HG03159 (cell line): Measurements from ENCODE around the gene KRTAP9-1.
"Not testable (repeated sequence)": the region's sequence is repeated elsewhere in the genome, so short reads cannot be mapped to it uniquely, and the experiment has no call there.

Experiments used
- ATAC-seq: cut with Tn5 transposase; IDR thresholded peaks from one replicate; pipeline ENCODE4 v1.9.1; 2021; ENCODE audit warnings: mild to moderate bottlenecking, moderate library complexity; ENCODE audit not compliant: unreplicated experiment

KRTAP9-1 gene, protein sequence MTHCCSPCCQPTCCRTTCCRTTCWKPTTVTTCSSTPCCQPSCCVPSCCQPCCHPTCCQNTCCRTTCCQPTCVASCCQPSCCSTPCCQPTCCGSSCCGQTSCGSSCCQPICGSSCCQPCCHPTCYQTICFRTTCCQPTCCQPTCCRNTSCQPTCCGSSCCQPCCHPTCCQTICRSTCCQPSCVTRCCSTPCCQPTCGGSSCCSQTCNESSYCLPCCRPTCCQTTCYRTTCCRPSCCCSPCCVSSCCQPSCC

DNA sequence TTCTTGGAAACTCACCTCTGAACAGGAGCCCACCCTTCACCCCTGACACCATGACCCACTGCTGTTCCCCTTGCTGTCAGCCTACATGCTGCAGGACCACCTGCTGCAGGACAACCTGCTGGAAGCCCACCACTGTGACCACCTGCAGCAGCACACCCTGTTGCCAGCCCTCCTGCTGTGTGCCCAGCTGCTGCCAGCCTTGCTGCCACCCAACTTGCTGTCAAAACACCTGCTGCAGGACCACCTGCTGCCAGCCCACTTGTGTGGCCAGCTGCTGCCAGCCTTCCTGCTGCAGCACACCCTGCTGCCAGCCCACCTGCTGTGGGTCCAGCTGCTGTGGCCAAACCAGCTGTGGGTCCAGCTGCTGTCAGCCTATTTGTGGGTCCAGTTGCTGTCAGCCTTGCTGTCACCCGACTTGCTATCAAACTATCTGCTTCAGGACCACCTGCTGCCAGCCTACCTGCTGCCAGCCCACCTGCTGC lies at the start of gene KRTAP9-1:
KRTAP9-1 (plus strand) TSS at position 51 of the 482 bp plus-strand sequence; CDS start at position 51, 0 bp downstream.
- not testable (repeated sequence) for ATAC-seq

DNA sequence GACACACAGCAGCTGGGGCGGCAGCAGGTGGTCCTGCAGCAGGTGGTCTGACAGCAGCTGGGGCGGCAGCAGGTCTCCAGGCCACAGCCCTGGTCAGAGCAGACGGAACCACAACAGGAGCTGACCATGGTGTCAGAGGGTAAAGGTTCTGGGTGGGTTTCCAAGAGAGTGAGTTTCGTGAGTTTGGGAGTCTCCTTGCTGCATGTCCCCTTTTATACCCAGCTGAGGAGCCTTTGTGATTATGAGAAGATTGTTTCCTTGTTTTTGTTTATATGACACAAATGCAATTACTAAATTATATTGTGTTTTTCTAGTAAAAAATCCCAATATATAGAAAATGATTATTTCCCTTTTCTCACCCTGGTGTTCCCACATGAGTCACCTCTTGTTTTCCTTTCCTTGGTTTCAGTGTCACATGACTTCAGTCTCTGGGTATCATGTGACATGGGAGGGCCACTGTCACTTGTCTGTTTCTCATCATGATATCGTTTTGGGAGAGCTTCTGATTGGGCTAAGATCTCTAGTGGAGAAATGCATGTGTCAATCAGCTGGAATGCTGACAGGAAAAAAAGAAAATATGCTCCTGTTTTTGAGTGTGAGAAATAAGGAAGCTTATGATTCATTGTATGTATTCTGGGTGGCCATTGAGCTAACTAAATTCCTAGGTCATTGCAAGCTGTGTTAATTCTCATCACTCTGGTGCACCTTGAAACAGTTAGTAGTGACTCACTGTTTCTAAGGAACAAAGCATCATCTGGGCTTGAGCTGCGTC lies 49.1 kb upstream of the KRTAP9-1 start, which contains the start of gene KRTAP4-6:
KRTAP4-6 (minus strand) TSS at position 185 of the 772 bp plus-strand sequence; CDS start at position 128, 57 bp downstream.
- ATAC-seq: no peak

DNA sequence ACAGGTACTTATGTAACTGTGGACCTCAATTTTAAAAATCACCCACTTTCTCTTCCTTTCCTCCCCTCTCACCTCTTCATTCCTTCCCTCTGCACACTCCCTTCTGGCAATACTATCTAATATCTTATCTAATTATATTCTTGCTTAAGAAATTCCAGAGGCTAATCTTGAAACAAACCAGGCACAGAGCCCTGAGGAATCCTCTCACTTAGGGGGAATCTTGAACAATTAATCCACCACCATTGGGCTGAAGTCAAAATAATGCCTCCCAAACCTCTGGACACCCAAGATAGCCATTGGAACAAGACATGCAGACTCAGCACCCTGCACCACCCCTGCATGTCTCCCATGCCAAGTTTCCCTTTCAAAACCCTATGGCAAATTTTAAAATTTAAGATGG lies 48.3 kb upstream of the KRTAP9-1 start:
- ATAC-seq: no peak

DNA sequence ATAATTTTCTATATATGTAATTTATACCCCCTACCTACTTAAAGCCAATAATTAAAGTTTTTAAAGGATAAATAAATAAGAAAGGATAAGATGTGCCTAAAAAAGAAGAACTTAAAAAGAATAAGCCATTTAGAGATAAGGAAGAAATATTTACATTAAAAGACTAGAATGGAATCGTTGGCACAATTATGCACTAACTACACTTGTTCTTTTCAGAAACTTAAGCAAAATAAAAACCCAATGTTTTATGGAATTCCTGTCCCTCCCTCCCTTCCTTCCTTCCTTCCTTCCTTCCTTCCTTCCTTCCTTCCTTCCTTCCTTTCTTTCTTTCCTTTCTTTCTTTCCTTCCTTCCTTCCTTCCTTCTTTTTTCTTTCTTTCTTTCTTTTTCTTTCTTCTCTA lies 44.8 kb upstream of the KRTAP9-1 start:
- no peak for ATAC-seq

DNA sequence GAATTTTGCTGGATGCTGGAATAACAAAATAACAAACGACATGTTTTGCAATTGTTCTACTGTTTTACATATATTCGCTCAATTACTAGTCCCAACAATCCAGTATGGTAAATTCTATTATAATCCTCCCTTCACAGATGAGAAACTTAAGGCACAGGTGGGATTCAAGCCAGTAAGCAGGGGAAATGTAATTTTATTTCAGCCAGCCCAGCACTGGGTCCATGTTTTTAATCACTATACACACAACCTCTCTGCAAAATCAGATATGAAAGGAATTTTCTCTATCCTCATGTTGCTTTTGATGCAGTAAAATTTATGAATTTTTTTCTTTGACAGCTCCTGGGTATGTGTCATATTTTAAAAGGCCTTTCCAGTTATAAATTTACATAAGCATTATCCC lies 44.4 kb upstream of the KRTAP9-1 start:
- no peak for ATAC-seq

DNA sequence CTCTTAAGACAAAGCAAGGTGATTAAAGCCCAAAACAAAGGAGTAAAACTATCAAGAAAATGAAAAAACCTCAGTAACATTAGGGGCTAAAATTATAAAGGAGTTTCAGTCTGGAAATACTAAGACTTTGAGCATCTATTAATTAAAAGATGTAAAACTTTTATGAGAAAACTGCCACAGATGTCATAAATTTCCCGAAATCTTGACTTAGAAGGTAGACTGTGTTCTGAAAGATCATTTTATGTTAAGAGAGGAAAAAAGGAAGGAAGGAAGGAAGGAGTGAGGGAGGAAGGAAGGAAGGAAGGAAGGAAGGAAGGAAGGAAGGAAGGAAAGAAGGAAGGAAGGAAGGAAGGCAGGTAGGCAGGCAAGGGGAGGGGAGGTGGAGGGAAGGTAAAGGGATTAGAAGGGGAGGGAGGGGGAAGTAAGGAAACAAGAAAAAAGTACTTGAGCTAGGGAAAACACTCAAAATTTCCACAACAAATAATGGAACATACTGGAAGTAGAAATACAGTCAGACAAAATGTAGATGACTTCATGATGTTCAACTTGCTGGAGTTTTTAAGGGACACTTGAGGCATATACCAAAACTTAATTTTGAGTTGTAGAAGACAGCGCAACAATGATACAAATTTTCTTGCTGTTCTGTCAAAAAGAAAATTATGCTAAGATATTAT lies 42.0 kb upstream of the KRTAP9-1 start:
- no peak for ATAC-seq

DNA sequence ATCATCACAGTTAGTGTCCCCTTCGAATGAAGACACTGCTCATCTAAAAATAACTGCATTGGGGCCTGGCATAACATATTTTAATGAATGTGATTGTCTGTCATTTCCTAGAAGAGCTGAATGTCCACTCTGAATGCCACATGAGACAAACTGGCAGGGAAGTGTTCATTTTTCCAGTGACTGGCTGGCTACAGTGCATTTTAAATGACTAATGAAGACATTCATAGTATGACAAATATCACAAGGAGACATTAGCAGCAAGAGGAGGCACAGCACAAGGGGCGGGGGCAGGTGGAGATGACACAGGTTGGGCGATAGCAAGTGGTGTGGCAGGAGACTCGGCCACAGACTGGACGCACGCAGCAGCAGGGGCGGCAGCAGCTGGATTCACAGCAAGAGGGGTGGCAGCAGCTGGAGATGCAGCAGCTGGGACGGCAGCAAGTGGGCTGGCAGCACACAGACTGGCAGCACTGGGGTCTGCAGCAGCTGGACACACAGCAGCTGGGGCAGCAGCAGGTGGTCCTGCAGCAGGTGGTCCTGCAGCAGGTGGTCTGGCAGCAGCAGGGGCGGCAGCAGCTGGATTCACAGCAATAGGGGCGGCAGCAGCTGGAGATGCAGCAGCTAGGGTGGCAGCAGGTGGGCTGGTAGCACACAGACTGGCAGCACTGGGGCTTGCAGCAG lies 40.6 kb upstream of the KRTAP9-1 start:
- ATAC-seq: not testable (repeated sequence)

DNA sequence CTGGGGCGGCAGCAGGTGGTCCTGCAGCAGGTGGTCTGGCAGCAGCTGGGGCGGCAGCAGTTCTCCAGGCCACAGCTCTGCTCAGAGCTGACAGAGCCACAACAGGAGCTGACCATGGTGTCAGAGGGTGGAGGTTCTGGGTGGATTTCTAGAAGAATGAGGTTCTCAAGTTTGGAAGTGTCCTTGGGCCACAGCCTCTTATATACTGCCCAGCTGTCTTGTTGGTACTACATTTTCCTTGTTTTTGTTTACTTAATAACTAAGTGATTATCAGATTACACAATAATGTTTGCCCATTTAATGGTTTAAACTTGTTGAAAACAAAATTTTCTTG lies 40.1 kb upstream of the KRTAP9-1 start, which contains the start of gene KRTAP4-5:
KRTAP4-5 (minus strand) TSS at position 174 of the 334 bp plus-strand sequence; CDS start at position 116, 58 bp downstream.
- ATAC-seq: no peak

DNA sequence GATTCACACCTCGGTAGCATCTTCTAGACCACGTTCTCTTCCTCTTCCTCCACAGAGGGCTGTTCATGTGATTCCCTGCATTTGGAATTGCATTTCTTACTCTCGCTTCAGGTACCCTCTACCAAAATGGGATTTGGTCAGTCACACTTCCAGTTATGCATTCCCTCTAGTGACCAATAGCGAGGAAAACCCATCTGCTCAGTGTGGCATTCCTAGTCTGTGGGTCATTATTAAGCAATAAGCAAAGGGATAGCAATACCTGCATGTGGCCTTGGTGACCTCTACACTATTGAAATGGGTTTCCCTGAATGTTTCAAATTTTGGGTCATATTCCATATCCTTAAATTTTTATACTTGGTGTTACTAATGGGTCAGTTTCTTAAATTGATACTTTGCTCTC lies 39.7 kb upstream of the KRTAP9-1 start:
- ATAC-seq: no peak

DNA sequence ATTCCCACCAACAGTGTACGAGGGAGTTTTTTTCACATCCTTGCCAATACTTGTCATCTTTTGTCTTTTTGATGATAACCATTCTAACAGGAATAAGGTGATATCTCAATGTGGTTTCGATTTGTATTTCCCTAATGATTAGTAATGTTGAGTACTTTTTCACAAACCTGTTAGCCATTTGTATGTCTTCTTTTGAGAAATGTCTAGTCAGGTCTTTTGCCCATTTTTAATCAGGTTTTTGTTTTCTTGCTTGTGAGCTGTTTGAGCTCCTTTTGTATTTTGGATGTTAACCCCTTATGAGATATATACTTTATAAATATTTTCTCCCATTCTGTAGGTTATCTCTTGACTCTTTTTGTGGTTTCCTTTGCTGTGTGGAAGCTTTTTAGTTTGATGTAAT lies 38.2 kb upstream of the KRTAP9-1 start:
- ATAC-seq: no peak

DNA sequence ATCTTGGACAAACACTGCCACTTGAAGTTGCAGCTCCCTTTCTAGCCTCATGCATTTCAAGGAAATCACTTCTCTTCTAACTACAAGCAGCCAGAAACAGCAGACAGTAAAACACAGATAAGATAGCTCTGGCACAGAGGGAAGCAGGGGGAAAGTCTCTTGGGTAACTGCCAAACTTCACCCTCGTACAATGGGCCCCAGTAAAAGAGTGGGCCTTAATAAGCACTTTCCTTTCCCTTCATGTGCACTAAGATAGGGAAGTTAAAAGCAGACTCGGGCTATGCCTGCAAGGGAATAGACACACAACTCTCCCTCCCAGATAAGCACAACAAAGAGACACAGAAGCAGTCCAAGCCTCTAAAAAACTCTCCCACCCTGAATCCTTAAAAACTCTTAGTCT lies 35.8 kb upstream of the KRTAP9-1 start:
- ATAC-seq: no peak

DNA sequence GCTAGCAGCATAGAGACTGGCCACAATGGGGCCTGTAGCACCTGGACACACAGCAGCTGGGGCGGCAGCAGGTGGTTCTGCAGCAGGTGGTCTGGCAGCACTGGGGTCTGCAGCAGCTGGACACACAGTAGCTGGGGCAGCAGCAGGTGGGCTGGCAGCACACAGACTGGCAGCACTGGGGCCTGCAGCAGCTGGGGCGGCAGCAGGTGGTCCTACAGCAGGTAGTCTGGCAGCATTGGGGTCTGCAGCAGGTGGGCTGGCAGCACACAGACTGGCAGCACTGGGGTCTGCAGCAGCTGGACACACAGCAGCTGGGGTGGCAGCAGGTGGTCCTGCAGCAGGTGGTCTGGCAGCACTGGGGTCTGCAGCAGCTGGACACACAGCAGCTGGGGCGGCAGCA lies 29.5 kb upstream of the KRTAP9-1 start:
- not testable (repeated sequence) for ATAC-seq

DNA sequence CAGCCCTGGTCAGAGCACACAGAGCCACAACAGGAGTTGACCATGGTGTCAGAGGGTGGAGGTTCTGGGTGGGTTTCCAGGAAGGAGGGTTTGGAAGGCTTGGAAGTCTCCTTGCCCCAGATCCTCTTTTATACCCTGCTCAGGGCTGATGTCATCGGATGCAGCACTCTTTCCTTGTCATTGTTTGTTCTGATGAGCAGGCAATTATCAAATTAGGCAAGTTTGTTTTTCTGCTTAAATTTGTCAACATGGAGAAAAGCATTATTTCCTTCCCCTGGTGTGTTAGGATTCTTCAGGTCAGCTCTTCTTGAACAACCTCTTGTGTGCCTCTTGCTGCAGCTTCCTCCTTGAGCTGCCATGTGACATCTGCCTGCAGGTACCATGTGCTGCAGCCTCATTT lies 29.0 kb upstream of the KRTAP9-1 start, which contains the start of gene KRTAP4-4:
KRTAP4-4 (minus strand) TSS at position 101 of the 400 bp plus-strand sequence; CDS start at position 44, 57 bp downstream.
- no peak for ATAC-seq

DNA sequence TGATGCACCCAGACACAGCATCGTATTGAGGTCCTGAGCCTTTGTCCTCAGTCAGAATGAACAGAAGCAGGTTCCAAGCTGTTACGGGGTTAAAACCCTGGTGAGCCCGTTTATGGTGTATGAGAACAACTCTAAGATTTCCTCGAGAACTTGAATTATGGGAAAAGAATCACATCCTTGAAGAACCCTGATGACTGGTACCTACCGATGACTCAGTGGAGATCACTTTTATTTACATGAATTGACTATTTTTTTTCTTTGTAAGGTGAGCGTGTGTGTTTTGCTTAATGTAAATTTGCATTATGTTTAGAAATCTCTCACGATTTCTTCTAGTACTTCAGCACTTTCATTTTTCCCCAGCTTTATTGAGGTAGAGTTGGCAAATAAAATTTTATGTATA lies 25.9 kb upstream of the KRTAP9-1 start:
- ATAC-seq: no peak

DNA sequence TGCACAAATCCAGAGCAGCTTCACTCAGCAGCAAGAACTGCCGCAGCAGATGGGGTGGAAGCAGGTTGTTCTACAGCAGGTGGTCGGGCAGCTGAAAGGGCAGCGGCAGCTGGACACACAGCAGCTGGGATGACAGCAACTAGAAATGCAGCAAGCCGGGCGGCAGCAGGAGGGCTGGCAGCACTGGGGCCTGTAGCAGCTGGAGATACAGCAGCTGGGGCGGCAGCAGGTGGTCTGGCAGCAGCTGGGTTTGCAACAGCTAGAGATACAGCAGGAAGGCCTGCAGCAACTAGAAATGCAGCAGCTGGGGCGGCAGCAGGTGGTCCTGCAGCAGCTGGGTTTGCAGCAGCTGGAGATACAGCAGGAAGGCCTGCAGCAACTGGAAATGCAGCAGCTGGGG lies 22.1 kb upstream of the KRTAP9-1 start:
- no peak for ATAC-seq

DNA sequence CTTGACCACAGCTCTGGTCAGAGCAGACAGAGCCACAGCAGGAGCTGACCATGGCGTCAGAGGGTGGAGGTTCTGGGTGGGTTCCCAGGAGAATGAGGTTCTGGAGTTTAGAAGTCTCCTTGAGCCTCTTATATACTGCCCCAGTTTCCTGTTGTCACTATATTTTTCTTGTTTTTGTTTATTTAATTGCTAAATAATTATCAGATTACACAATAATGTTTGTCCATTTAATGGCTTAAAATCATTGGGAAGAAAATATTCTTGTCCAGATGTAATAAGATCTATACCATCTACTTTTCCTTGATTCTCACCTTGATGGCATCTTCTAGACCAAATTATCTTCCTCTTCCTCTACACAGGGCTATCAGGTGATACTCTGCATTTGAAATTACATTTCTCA lies 21.6 kb upstream of the KRTAP9-1 start, which contains the start of gene KRTAP4-3:
KRTAP4-3 (minus strand) TSS at position 101 of the 400 bp plus-strand sequence; CDS start at position 52, 49 bp downstream.
- no peak for ATAC-seq

DNA sequence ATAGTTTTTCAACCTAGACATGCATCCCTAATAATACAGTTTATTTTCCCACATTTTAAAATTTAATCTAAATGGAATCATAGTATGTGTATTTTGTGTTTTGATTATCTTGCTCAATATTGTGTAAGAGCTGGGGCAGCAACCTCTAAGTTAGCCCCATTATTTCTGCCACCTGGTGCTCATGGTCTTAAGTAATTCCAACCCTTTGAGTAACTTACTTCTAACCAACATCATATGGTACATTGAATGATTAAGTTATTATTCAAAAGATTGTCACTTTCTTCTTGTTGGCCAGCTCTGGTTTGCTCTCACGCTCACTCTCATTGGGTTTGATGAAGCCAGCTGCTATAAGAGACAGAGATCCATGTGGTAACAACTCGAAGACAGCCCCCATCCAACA lies 17.8 kb upstream of the KRTAP9-1 start:
- no peak for ATAC-seq

DNA sequence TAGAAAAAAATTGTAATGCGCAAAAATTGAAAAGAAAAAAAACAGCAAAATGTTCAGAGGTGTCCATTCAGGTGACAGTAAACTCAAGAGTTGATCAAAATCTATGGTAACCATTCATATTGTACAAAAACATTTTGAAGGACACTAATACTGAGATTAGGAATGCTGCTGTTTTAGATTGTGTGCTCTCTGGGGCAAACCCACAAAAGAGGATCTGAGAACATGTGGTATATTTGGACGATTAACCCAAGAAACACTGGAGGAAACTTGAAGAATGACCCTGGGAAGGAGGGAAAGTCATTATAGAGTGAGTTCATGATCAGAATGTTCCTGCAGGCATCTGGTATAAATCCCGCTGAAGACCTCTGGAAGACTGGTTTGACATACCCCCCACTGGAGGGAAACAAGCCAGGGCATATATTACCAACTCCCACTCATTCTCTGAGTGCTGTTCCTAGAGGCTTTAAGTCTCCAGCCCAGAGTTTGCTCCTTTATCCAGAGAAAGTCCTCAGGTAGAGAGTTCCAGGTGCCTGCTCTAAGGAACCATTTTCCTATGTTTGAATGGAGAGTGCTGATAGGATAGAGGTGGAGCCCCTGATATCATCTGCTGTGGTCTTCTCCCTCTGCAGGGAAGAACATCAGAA lies 12.8 kb upstream of the KRTAP9-1 start:
- ATAC-seq: no peak

DNA sequence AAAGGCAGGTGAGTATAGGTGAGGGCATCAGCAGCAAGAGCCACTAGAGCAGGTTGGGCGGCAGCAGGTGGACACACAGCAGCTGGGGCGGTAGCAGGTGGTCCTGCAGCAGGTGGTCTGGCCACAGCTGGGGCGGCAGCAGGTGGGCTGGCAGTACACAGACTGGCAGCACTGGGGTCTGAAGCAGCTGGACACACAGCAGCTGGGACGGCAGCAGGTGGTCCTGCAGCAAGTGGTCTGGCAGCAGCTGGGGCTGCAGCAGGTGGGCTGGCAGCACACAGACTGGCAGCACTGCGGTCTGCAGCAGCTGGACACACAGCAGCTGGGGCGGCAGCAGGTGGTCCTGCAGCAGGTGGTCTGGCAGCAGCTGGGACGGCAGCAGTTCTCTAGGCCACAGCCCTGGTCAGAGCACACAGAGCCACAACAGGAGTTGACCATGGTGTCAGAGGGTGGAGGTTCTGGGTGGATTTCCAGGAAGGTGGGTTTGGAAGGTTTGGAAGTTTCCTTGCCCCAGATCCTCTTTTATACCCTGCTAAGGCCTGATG lies 11.9 kb upstream of the KRTAP9-1 start, which contains the start of gene KRTAP4-2:
KRTAP4-2 (minus strand) TSS at position 495 of the 545 bp plus-strand sequence; CDS start at position 438, 57 bp downstream.
- no peak for ATAC-seq

DNA sequence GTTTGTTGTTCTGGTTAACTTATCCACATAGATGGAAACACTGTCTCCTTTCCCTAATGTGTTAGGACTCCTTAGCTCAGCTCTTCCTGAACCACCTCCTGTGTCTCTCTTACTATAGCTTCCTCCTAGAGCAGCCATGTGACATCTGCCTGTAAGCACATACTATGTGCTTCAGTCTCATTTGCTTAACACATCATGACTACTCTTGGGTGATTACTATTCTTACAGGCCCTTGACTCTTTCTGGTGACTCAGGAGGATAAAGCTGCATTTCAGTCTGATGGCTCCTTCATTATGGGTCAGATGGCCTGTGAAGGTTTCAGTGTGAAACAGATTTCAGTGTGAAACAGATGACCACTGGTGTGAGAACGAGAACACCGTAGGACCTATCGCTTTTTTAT lies 11.3 kb upstream of the KRTAP9-1 start:
- no peak for ATAC-seq
